Osteocyte (in vitro differentiated cells): ENCODE results near the gene ATP11A. TPM values are rescaled to one million over a fixed set of nuclear protein-coding genes. Genes with fewer than 3 reads are reported as not detected.

Source experiments
- DNase-seq: peaks from one replicate; pipeline ENCODE4 v3.0.0; 2021; ENCODE audit warnings: mixed read lengths; ENCODE audit not compliant: unreplicated experiment; ENCODE audit errors: extremely low spot score
- H3K27ac Mint-ChIP-seq: one replicate; pipeline ENCODE4 v1.8.0; 2021; ENCODE audit warnings: mild to moderate bottlenecking, mixed read lengths; ENCODE audit not compliant: unreplicated experiment
- H3K27me3 Mint-ChIP-seq: one replicate; pipeline ENCODE4 v1.8.0; 2021; ENCODE audit warnings: mixed read lengths; ENCODE audit not compliant: unreplicated experiment
- H3K36me3 Mint-ChIP-seq: one replicate; pipeline ENCODE4 v1.8.0; 2021; ENCODE audit warnings: mixed read lengths; ENCODE audit not compliant: unreplicated experiment
- H3K4me1 Mint-ChIP-seq: one replicate; pipeline ENCODE4 v1.8.0; 2021; ENCODE audit warnings: mixed read lengths; ENCODE audit not compliant: unreplicated experiment
- H3K4me3 Mint-ChIP-seq: one replicate; pipeline ENCODE4 v1.8.0; 2021; ENCODE audit warnings: mild to moderate bottlenecking, moderate library complexity, mixed read lengths; ENCODE audit not compliant: unreplicated experiment
- H3K9me3 Mint-ChIP-seq: one replicate; pipeline ENCODE4 v1.8.0; 2021; ENCODE audit warnings: mixed read lengths; ENCODE audit not compliant: unreplicated experiment
- CTCF ChIP-seq: fragments of 200-600 bp; sonication (generic); IDR thresholded peaks from 2 replicates; pipeline ENCODE4 v1.5.0; 2021; ENCODE audit warnings: antibody characterized with exemption, mild to moderate bottlenecking, moderate library complexity
- total RNA-seq: library from RNA; stranded (reverse); gene quantifications from 2 replicates; pipeline ENCODE4 v1.2.1, GENCODE V29; 2021

ATP11A gene
- total RNA-seq, 1 donor from 2014 or later: 15.7 TPM

- H3K4me3 Mint-ChIP-seq: no peak overlapping the region
- peaks cover 52% of the 10 kb centered on the region for H3K27me3 Mint-ChIP-seq
- H3K4me1 Mint-ChIP-seq: no peaks in the 10 kb centered on the region
- peaks cover 4% of the 10 kb centered on the region for H3K9me3 Mint-ChIP-seq
- no peaks in the 10 kb centered on the region for H3K36me3 Mint-ChIP-seq
- no peak for DNase-seq
- no peak for TF ChIP-seq CTCF
- no peak overlapping the region for H3K27ac Mint-ChIP-seq
Measured at GRCh38 chr13:112902669-112903068, 212.8 kb downstream of the ATP11A start.

- Mint-ChIP-seq H3K36me3 (no peaks in the 10 kb centered on the region), H3K4me1 (no peaks in the 10 kb centered on the region), H3K27me3 (peaks cover 57% of the 10 kb centered on the region), H3K4me3 (no peak overlapping the region), H3K9me3 (peaks cover 4% of the 10 kb centered on the region), H3K27ac (no peak overlapping the region)
- no peak for DNase-seq
- TF ChIP-seq CTCF: no peak
Measured at GRCh38 chr13:112903071-112903577, 213.3 kb downstream of the ATP11A start.

GRCh38 chr13:112903606-112904195, 213.9 kb downstream of the ATP11A start:
- no peak overlapping the region for H3K27ac Mint-ChIP-seq
- H3K36me3 Mint-ChIP-seq: no peaks in the 10 kb centered on the region
- H3K4me3 Mint-ChIP-seq: no peak overlapping the region
- no peaks in the 10 kb centered on the region for H3K4me1 Mint-ChIP-seq
- peaks cover 4% of the 10 kb centered on the region for H3K9me3 Mint-ChIP-seq
- no peak for DNase-seq
- no peak for TF ChIP-seq CTCF
- H3K27me3 Mint-ChIP-seq: peaks cover 61% of the 10 kb centered on the region

GRCh38 chr13:112904436-112904960, 214.7 kb downstream of the ATP11A start:
- no peak for DNase-seq
- no peaks in the 10 kb centered on the region for H3K36me3 Mint-ChIP-seq
- no peak overlapping the region for H3K27ac Mint-ChIP-seq
- no peaks in the 10 kb centered on the region for H3K4me1 Mint-ChIP-seq
- H3K4me3 Mint-ChIP-seq: no peak overlapping the region
- H3K27me3 Mint-ChIP-seq: peaks cover 68% of the 10 kb centered on the region
- peaks cover 4% of the 10 kb centered on the region for H3K9me3 Mint-ChIP-seq
- TF ChIP-seq CTCF: no peak

- TF ChIP-seq CTCF: no peak
- Mint-ChIP-seq H3K4me3 (no peak overlapping the region), H3K36me3 (no peaks in the 10 kb centered on the region), H3K27me3 (peaks cover 71% of the 10 kb centered on the region), H3K9me3 (peaks cover 4% of the 10 kb centered on the region), H3K27ac (no peak overlapping the region), H3K4me1 (no peaks in the 10 kb centered on the region)
- no peak for DNase-seq
Measured at GRCh38 chr13:112905086-112905485, 215.2 kb downstream of the ATP11A start.
